ENCODE measurements around the gene EXOSC5.

GRCh38 chr19:41421973-41422372, 24.8 kb upstream of the EXOSC5 start:
- TF ChIP-seq, protein P1, sequence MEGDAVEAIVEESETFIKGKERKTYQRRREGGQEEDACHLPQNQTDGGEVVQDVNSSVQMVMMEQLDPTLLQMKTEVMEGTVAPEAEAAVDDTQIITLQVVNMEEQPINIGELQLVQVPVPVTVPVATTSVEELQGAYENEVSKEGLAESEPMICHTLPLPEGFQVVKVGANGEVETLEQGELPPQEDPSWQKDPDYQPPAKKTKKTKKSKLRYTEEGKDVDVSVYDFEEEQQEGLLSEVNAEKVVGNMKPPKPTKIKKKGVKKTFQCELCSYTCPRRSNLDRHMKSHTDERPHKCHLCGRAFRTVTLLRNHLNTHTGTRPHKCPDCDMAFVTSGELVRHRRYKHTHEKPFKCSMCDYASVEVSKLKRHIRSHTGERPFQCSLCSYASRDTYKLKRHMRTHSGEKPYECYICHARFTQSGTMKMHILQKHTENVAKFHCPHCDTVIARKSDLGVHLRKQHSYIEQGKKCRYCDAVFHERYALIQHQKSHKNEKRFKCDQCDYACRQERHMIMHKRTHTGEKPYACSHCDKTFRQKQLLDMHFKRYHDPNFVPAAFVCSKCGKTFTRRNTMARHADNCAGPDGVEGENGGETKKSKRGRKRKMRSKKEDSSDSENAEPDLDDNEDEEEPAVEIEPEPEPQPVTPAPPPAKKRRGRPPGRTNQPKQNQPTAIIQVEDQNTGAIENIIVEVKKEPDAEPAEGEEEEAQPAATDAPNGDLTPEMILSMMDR (IDR thresholded peaks at IDR 0.05; ENCODE audit: poor library complexity) = no peak
- TF ChIP-seq EZH2 (IDR thresholded peaks at IDR 0.05; ENCODE audit: borderline replicate concordance) = no peak
